Hematopoietic multipotent progenitor cell treated with erythropoietin and hydrocortisone succinate and interleukin-3 and kit ligand, for 15 days (in vitro differentiated cells): ENCODE data around the gene SPI1.
"Not testable (repeated sequence)": the region's sequence is repeated elsewhere in the genome, so short reads cannot be mapped to it uniquely, and the experiment has no call there.

Experiments used
- DNase-seq: peaks from one replicate; pipeline ENCODE4 v3.0.0-alpha.2; 2015; ENCODE audit warnings: low spot score

Gene SPI1

GRCh38 chr11:47340010-47340409 lies 38.3 kb downstream of the SPI1 start:
- no peak for DNase-seq

- no peak for DNase-seq
Measured at GRCh38 chr11:47338396-47339241, 39.7 kb downstream of the SPI1 start.

DNA sequence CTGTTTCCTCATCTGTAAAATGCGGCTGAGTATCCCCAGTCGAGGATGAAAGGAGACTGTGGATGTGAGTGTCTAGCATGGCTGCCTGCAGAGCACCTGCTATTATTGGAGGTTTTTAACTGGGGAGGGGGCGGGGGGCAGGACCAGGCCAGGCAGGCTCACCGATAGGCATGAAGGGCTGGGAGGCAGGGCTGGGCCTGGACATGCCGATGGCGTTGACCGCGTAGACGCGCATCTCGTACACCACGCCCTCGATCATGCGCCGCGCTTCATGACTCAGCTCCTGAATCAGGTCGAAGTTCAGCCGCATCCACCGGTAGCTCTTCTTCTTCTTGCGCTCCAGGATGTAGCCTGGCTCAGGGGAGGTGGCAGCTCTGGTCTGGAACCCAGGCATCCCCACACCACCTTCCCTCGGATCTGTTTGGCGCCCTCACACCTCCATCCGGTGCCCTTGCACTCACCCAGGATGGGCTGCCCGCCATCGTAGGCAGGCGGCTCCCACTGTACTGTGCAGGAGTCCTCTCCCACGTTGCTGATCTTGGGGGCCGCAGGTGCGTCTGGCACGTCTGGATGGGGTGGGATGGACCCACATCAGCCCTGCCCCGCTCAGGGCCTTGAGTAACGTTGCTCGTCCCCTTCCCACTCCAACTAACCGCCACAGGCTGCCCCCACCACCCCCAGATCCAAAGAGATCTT lies 41.0 kb downstream of the SPI1 start:
- no peak for DNase-seq

DNA sequence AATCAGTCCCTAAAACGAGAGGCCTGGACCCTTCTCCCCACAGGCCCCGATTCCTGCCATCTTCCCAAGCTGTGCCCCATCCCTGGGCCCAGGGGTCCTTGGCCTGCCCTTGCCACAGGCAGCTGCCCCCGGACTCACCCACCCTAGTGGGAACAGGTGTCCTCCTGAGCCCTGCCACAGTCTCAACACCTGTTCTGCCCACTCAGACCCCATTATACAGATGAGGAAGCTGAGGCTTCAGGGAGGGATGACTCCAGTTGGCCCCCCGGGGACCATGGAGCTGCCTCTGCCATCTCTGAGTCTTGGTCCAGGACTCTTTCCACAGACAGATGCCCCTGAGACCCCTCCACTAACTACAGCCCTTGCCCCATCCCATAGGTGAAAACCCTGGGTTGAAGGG lies 41.8 kb downstream of the SPI1 start:
- DNase-seq, result no peak

- no peak for DNase-seq
Measured at GRCh38 chr11:47335733-47336132, 42.6 kb downstream of the SPI1 start.

DNA sequence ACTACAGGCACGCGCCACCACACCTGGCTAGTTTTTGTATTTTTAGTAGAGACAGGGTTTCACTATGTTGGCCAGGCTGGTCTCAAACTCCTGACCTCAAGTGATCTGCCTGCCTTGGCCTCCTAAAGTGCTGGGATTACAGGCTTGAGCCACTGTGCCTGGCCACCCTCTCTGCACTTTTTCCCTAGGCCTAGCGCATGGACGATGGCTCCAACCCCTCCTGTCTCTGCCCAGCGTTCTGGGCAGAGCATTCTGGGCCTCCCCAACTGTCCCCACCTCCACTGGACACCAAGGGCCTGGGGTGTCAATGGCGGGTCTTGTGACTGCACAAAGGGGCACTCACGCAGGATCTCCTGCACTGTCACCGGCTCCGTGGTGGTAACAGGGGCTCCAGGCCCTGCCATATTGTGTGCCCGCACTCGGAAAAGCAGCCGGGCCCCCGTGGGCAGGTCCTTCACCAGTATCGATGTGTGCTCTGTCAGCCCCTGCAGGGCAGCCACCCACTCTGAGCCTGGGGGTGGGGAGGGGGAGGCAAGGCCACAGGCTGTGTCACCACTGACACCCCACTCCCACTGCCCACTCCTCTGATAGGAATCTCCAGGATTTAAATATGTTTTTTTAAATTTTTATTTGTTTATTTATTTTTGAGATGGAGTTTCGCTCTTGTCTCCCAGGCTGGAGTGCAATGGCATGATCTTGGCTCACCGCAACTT lies 43.5 kb downstream of the SPI1 start:
- not testable (repeated sequence) for DNase-seq

DNA sequence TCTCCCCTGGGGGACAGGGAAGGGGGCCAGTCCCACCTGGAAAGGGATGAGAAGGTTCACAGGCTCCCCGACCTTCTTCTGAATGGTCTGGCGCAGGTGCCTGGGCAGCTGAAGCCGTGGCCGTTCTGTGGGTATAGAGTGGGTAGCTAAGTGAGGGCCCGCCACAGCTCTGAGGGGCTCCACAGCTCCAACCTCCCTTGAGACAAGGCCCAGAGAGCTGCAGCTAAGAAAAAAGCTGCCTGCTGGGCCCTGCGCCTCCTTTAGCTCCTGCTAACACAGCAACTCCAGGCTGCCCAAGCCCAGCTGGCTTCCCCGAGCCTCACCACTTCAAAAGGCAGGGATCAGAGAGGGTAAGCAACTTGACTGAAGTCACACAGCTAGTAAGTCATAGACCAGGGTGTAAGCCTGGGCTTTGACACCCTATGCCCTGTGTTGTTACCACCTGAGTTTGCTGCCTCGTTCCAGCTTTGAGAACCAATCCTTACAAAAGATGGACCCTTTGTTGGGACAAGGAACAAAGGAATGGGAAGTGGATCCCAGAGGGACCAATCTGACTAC lies 44.4 kb downstream of the SPI1 start:
- DNase-seq, result no peak

GRCh38 chr11:47333526-47333845 lies 44.9 kb downstream of the SPI1 start:
- no peak for DNase-seq

GRCh38 chr11:47332791-47333525 lies 45.4 kb downstream of the SPI1 start:
- no peak for DNase-seq

GRCh38 chr11:47332303-47332711 lies 46.0 kb downstream of the SPI1 start:
- no peak for DNase-seq

GRCh38 chr11:47331454-47332302 lies 46.7 kb downstream of the SPI1 start:
- DNase-seq, result no peak

DNA sequence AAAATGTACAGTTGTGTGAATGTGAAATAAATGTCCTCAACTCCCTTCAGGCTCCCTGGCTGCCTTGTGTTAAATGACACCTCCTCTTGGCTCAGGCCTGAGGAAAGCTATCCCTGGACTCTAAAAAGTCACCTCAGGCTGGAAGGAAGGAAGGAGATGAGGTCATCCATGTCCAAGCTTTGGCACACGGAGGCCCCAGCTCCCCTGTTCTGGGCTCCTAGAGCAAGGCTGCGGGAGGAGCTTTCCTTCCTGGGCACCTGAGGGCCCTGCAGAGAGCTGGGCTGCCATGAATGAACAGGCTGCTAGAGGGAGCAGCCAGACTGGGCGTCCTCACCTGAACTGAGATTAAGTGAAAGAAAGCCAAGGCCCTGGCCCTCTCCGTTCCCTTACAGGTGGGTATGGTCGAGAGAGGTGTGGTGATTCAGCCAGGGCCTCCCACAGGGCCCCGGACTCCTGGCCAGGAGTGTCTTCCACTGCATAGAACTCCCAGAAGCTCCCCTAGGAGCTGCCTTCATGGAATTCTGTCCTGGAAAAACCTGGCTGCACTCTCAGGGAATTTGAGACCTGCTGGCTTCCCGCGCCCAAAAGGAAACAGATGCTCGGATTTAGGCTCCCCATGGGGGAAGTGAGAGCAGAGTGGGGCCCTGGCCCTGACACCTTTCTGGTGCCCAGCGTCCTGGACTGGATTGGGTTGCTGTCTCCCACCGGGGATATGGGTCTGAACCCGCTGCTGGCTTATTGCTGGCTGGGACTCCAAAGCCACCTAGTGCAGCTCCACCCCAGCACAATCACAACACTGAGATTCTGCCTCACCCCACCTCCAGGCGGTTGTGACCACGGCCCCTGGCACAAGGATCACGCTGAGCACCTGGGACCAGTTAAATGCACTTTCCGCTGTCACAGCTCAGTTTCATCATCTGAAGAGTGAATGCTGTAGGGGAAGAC lies 48.1 kb downstream of the SPI1 start:
- DNase-seq, result no peak

DNA sequence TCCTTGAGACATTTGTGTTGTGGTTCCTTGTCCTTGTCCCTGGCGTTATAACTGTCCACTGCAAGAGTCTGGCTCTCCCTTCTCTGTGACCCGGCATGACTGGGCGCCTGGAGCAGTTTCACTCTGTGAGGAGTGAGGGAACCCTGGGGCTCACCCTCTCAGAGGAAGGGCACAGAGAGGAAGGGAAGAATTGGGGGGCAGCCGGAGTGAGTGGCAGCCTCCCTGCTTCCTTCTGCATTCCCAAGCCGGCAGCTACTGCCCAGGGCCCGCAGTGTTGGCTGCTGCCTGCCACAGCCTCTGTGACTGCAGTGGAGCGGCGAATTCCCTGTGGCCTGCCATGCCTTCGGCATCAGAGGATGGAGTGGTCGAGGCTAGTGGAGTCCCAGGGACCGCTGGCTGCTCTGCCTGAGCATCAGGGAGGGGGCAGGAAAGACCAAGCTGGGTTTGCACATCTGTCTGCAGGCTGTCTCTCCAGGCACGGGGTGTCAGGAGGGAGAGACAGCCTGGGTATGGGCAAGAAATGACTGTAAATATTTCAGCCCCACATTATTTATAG lies 48.8 kb downstream of the SPI1 start:
- no peak for DNase-seq

DNA sequence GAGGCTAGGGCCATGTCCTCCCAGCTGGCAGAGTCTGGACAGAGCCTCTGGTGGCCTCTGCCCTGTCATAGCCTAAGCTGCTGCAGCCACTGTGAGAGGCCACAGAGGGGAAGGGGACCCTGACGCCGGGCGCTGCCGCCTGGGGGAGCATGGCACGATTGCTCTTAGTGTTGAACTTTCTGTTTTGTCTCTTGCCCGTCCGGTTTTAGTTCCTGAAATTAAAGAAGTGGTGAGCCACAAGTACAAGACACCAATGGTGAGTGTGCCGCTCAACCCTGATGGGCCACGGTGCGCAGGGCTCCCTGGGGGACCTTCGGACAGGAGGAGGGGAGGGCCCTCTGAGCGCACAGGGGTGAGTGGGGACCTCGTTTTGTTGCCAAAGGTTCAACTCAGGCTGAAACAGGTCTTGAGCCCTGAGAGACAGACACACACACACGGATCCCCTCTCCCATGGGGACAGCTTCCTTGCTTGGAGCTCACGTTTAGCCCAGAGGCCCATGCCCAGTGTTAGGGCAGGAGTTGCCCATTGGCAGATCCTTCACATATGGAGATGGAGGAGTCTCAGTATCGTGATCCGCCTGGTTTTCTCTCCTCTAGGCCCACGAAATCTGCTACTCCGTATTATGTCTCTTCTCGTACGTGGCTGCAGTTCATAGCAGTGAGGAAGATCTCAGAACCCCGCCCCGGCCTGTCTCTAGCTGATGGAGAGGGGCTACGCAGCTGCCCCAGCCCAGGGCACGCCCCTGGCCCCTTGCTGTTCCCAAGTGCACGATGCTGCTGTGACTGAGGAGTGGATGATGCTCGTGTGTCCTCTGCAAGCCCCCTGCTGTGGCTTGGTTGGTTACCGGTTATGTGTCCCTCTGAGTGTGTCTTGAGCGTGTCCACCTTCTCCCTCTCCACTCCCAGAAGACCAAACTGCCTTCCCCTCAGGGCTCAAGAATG lies 49.6 kb downstream of the SPI1 start:
- DNase-seq, result no peak

GRCh38 chr11:47327949-47328348 lies 50.4 kb downstream of the SPI1 start:
- DNase-seq, result no peak

DNA sequence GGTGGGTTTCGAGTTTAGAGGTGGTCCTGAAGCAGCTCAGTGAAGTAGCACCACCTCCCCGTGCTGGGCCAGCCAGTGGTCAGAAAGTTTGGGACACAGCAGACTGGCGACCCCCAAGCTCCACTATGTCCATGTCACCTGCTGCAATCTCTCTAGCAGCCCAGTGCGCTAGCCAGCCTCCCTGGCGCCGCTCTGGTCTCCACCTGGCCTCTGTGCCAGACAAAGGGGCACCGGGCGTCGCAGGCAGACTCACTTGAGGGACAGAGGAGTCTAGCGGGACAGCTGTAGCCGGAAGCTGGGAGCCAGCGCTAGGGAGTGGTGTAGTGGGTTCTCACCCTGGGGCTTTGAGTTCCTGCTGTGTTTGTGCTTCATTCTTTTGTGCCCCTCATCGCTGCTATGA lies 51.3 kb downstream of the SPI1 start:
- DNase-seq, result no peak

- no peak for DNase-seq
Measured at GRCh38 chr11:47326198-47326597, 52.1 kb downstream of the SPI1 start.

DNA sequence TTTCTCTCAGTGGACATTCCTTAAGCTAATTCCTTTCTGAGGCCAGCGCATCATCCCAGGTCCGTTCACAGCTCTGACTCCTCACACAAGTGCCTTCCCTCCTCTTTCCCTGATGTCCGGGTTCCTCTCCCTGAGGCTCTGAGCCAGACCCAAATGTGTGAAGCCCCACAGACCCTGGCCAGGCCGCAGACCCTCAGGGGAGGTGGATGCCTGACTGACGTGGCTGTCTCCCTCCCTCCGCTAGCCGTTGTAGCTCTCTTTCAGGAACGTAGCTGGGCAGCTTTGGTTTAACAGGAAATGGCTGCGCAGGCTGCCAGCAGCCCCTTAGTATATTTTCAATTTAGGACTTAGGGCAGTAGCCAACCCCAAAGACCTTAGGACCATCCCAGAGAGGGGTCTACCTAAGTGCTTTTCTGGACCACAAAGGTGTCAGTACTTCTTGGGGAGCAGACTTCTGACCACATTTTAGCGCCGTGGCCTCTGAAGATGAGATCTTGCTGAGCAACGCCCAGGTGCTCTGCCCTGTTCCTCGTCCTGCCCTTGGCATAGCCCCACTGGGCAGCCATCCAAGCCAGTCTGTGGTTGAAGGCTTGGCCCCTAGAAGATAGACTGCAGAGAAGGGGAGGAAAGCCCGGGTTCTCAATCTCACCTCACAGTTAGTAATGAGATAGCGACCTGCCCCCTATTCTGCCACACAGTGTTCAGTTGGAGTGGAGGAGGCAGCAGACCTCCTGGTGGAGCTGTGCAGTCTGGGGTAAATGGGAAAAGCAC lies 52.9 kb downstream of the SPI1 start:
- DNase-seq, result peak; percentile 59
